Peyer's patch (tissue), 4 donors: ENCODE data around the gene MOSPD3. TPM values are rescaled to one million over a fixed set of nuclear protein-coding genes. Genes with fewer than 3 reads are reported as not detected.

ENCODE experiments used
- DNase-seq, 3 donors: peaks; one replicate each; pipeline ENCODE4 v3.0.0-alpha.2; 2017 to 2019
- H3K27ac ChIP-seq, 4 donors: fragments of 200-600 bp; sonication (generic); one replicate each; pipeline ENCODE4 v1.5.1; 2016 to 2019
- H3K27me3 ChIP-seq, 2 donors: fragments of 200-600 bp; sonication (generic); one replicate each; pipeline ENCODE4 v1.5.1; 2019
- H3K36me3 ChIP-seq, 3 donors: fragments of 200-600 bp; sonication (generic); one replicate each; pipeline ENCODE4 v1.5.1; 2016 to 2019
- H3K4me1 ChIP-seq, 4 donors: fragments of 200-600 bp; sonication (generic); one replicate each; pipeline ENCODE4 v1.5.1; 2016 to 2019
- H3K4me3 ChIP-seq, 4 donors: fragments of 200-600 bp; sonication (generic); 1 replicate in 3 of 4; 2 replicates in 1 of 4; pipeline ENCODE4 v1.5.1; 2016 to 2019; ENCODE audit warnings: mild to moderate bottlenecking in 1 of 4
- H3K9me3 ChIP-seq, 4 donors: fragments of 200-600 bp; sonication (generic); one replicate each; pipeline ENCODE4 v1.5.1; 2016 to 2019; ENCODE audit warnings: mild to moderate bottlenecking in 1 of 4
- CTCF ChIP-seq, 6 experiments: fragments of 450-650 bp in 4 of 6; fragments of 200-600 bp in 2 of 6; sonication (generic) in 1 of 6; IDR thresholded peaks; one replicate each; pipeline ENCODE4 v1.5.1; 2017 to 2019; ENCODE audit warnings: antibody characterized with exemption in 6 of 6, mild to moderate bottlenecking in 3 of 6, moderate library complexity in 1 of 6
- POLR2A ChIP-seq, 2 donors: fragments of 450-650 bp; IDR thresholded peaks; one replicate each; pipeline ENCODE4 v1.5.1; 2017; ENCODE audit warnings: antibody characterized with exemption in 2 of 2, mild to moderate bottlenecking in 2 of 2, moderate library complexity in 2 of 2
- total RNA-seq, 4 donors: library from RNA; depleted of rRNA; stranded (reverse); fragments of >200 nt; gene quantifications; one replicate each; pipeline ENCODE4 v1.1.0, GENCODE V29; 2016

MOSPD3 gene
- total RNA-seq, 4 donors from 2014 or later, result 5.0 to 14.2 (median 7.3) TPM

- no peaks in the 10 kb centered on the region for H3K27me3 ChIP-seq
- no peaks in the 10 kb centered on the region for H3K9me3 ChIP-seq
- no peak for DNase-seq
- TF ChIP-seq CTCF (IDR thresholded peaks at IDR 0.05), result no peak
- no peak for TF ChIP-seq POLR2A (IDR thresholded peaks at IDR 0.05)
- no peaks in the 10 kb centered on the region for H3K36me3 ChIP-seq
- H3K4me1 ChIP-seq, result peaks cover 0 to 37% (median 6%) of the 10 kb centered on the region in 4 donors
- no peak overlapping the region for H3K27ac ChIP-seq
- H3K4me3 ChIP-seq, result no peak overlapping the region
Observed at GRCh38 chr7:100606313-100606712, 6.0 kb upstream of the MOSPD3 start.

DNA sequence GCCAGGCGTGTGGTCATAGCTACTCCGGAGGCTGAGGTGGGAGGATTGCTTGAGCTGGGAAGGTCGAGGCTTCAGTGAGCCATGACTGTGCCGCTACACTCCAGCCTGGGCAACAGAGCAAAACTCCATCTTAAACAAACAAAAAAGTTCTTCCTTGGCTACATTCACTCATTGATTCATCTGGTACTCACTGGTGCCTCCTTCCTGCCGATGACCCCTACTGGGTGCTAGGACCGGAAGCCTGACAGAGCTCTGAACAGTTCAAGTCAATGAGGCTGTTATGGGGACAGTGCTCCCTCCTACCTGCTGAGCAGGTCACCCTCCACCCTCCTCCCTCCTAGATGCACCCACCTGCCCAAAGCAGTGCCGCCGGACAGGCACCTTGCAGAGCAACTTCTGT lies 5.2 kb upstream of the MOSPD3 start:
- no peak for DNase-seq

DNA sequence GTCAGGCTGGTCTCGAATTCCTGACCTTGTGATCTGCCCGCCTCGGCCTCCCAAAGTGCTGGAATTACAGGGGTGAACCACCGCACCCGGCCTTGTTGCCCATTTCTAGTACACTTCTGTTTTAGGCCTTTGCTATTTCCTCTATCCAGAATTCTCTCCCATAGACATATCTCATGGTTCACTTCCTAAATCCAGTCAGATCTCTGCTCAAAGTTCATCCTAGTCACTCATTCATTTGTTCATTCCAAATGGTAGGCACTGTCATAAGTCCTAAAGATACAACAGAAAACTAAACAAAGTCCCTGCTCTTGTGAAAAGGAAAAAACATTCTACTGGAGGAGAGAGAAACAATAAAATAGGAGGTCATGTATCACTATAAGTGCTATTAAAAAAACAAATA lies 2.4 kb upstream of the MOSPD3 start:
- H3K4me3 ChIP-seq, result no peak overlapping the region
- H3K36me3 ChIP-seq, result peaks cover 0 to 2% (median 0%) of the 10 kb centered on the region in 3 donors
- H3K27me3 ChIP-seq, result no peaks in the 10 kb centered on the region
- DNase-seq, result no peak
- no peaks in the 10 kb centered on the region for H3K9me3 ChIP-seq
- H3K27ac ChIP-seq, result no peak overlapping the region
- H3K4me1 ChIP-seq, result peaks cover 0 to 19% (median 9%) of the 10 kb centered on the region in 4 donors
- TF ChIP-seq CTCF (IDR thresholded peaks at IDR 0.05) (no peak), POLR2A (IDR thresholded peaks at IDR 0.05) (no peak)

More for the DNA sequence above, 5.2 kb upstream of the MOSPD3 start:
- no peaks in the 10 kb centered on the region for H3K36me3 ChIP-seq
- no peaks in the 10 kb centered on the region for H3K9me3 ChIP-seq
- H3K4me3 ChIP-seq, result no peak overlapping the region
- peaks cover 0 to 36% (median 6%) of the 10 kb centered on the region in 4 donors for H3K4me1 ChIP-seq
- no peak overlapping the region for H3K27ac ChIP-seq
- TF ChIP-seq POLR2A (IDR thresholded peaks at IDR 0.05) (no peak), CTCF (IDR thresholded peaks at IDR 0.05) (no peak)
- H3K27me3 ChIP-seq, result no peaks in the 10 kb centered on the region

DNA sequence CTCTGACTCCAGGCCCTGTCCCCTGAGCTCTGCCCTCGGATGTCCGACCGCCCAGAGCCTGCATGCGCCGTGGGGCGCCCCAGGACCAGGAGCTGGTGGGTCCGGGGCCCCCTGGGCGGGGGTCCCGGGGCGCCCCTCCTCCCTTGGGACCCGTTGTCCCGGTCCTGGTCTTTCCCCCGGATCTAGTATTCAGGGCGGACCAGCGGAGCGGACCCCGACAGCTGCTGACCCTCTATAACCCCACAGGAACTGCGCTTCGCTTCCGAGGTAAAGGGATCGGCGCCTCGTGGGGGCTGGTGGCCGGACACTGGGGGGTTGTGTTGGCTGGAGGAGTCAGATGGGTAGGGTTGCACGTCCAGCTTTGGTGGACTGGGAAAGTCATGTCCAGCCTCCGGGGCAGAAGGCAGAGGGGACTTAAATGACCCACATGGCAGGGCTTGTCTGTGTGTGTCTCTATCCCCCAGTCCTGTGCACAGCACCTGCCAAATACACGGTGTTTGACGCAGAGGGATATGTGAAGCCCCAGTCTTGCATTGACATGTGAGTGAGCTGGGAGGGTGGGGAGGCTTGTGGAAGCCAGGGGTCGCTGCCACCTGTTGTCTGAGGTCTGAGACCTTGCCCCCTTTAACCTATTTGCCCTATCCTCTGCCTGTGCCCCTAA lies 520 bp downstream of the MOSPD3 start:
- H3K27ac ChIP-seq, result peak overlapping the region; percentile 82 to 97 (median 91)
- peak overlapping the region; percentile 57 to 79 (median 66) for H3K4me3 ChIP-seq
- peaks cover 0 to 10% (median 4%) of the 10 kb centered on the region in 4 donors for H3K4me1 ChIP-seq
- no peaks in the 10 kb centered on the region for H3K9me3 ChIP-seq
- H3K27me3 ChIP-seq, result no peaks in the 10 kb centered on the region
- TF ChIP-seq CTCF (IDR thresholded peaks at IDR 0.05) (no peak), POLR2A (IDR thresholded peaks at IDR 0.05) (no peak)
- H3K36me3 ChIP-seq, result peaks cover 0 to 3% (median 0%) of the 10 kb centered on the region in 3 donors
- DNase-seq, result peak in 2 of 3 donors; percentile 53 to 56

DNA sequence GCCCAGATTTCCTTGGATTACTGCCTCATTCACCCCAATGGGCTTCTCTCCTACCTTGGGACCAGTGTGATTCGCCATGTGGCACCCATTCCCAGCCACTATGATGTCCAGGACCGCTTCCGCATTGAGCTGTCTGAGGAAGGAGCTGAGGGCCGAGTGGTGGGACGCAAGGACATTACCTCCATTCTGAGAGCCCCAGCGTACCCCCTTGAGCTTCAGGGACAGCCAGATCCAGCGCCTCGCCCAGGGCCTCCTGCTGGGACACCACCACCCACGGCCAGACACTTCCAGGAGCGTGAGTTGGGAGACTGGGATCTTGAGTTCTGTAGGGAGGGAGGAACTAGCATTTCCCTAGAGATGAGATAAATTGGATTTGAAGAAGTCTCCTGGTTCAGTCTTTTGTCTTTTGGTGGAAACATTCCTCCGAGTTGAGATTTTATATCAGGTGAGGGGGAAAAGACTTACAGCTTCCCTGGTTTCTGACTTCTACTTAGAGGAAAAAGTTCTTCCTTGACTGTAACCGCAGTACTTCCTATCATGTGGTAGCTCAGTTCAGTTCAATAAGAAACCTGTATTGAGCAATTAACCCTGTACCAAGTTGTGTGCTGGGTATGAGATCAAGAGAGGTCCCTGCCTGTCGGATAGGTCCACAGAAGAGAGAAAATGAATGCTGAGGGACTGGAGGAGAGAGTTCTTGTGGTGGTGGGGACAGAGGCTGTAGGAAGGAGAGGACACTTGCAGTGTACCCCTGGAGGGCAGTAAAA lies 1.3 kb downstream of the MOSPD3 start:
- Histone ChIP-seq H3K4me1 (peaks cover 0 to 10% (median 4%) of the 10 kb centered on the region in 4 donors), H3K9me3 (no peaks in the 10 kb centered on the region), H3K36me3 (peaks cover 0 to 3% (median 0%) of the 10 kb centered on the region in 3 donors), H3K27me3 (no peaks in the 10 kb centered on the region), H3K27ac (no peak overlapping the region), H3K4me3 (peak overlapping the region in 2 of 4 donors; percentile 60 to 71)
- DNase-seq, result no peak
- TF ChIP-seq POLR2A (IDR thresholded peaks at IDR 0.05) (no peak), CTCF (IDR thresholded peaks at IDR 0.05) (no peak)
